Neural cell (in vitro differentiated cells): Measurements from ENCODE around the gene AKAP6. TPM values are rescaled to one million over a fixed set of nuclear protein-coding genes. Genes with fewer than 3 reads are reported as not detected.

Source experiments
- H2AFZ ChIP-seq: fragments of 200-600, 300-800 bp; sonication (generic), shearing (Covaris generic); 2 replicates; pipeline ENCODE4 v1.6.0; 2014; ENCODE audit warnings: low read depth, mild to moderate bottlenecking, antibody characterized with exemption, low read length, moderate library complexity
- H3F3A ChIP-seq: fragments of 200-600 bp; shearing (Covaris generic); 2 replicates; pipeline ENCODE4 v1.6.1; 2016; ENCODE audit warnings: mild to moderate bottlenecking, moderate library complexity, mixed read lengths, antibody characterized with exemption, low read length; ENCODE audit not compliant: insufficient read depth, poor library complexity, severe bottlenecking
- H3K27ac ChIP-seq: fragments of 200-600, 300-800 bp; sonication (generic), shearing (Covaris generic); 2 replicates; pipeline ENCODE4 v1.5.1; 2014; ENCODE audit warnings: mild to moderate bottlenecking, low read length, moderate library complexity
- H3K27me3 ChIP-seq: fragments of 300-800, 200-600 bp; sonication (generic), shearing (Covaris generic); 2 replicates; pipeline ENCODE4 v1.6.0; 2014; ENCODE audit warnings: mild to moderate bottlenecking, low read depth, low read length, moderate library complexity; ENCODE audit not compliant: insufficient read depth
- H3K36me3 ChIP-seq: fragments of 300-800, 200-600 bp; sonication (generic), shearing (Covaris generic); 2 replicates; pipeline ENCODE4 v1.5.1; 2014; ENCODE audit warnings: mild to moderate bottlenecking, antibody characterized with exemption, low read length, moderate library complexity; ENCODE audit not compliant: insufficient read depth
- H3K4me2 ChIP-seq: fragments of 300-800, 200-600 bp; sonication (generic), shearing (Covaris generic); 2 replicates; pipeline ENCODE4 v1.6.0; 2014; ENCODE audit warnings: mild to moderate bottlenecking, low read length
- H3K4me3 ChIP-seq: fragments of 300-800, 200-600 bp; sonication (generic), shearing (Covaris generic); 2 replicates; pipeline ENCODE4 v1.5.1; 2014; ENCODE audit warnings: mild to moderate bottlenecking, low read length, moderate library complexity
- H3K79me2 ChIP-seq: fragments of 200-600 bp; shearing (Covaris generic); replicated peaks from 2 replicates; pipeline ENCODE4 v1.6.0; 2014; ENCODE audit warnings: mild to moderate bottlenecking, low read length, moderate library complexity; ENCODE audit not compliant: insufficient read depth
- H3K9ac ChIP-seq: fragments of 300-800, 200-600 bp; sonication (generic), shearing (Covaris generic); 2 replicates; pipeline ENCODE4 v1.6.1; 2016; ENCODE audit warnings: mild to moderate bottlenecking, low read length, mixed read lengths
- H3K9me2 ChIP-seq: fragments of 200-600 bp; shearing (Covaris generic); 2 replicates; pipeline ENCODE4 v1.6.1; 2016; ENCODE audit warnings: mild to moderate bottlenecking, low read length, mixed read lengths; ENCODE audit not compliant: insufficient read depth
- H3K9me3 ChIP-seq: fragments of 200-600, 300-800 bp; sonication (generic), shearing (Covaris generic); 2 replicates; pipeline ENCODE4 v1.6.1; 2016; ENCODE audit warnings: mild to moderate bottlenecking, mixed run types, low read length, moderate library complexity, mixed read lengths
- H4K20me1 ChIP-seq: fragments of 200-600 bp; shearing (Covaris generic); 2 replicates; pipeline ENCODE4 v1.6.1; 2016; ENCODE audit warnings: mild to moderate bottlenecking, mixed run types; ENCODE audit not compliant: insufficient read depth
- EP300 ChIP-seq: fragments of 450-650 bp; conservative IDR thresholded peaks from 2 replicates; pipeline ENCODE4 v1.6.1; 2014; ENCODE audit warnings: antibody characterized with exemption, mild to moderate bottlenecking, moderate library complexity; ENCODE audit not compliant: poor library complexity, severe bottlenecking
- EZH2 ChIP-seq: fragments of 200-600, 300-800 bp; shearing (Covaris generic), sonication (generic); IDR thresholded peaks from 2 replicates; pipeline ENCODE4 v1.6.1; 2014; ENCODE audit warnings: antibody characterized with exemption, low read length, borderline replicate concordance, mild to moderate bottlenecking; ENCODE audit not compliant: insufficient read depth, poor library complexity, severe bottlenecking
- MXI1 ChIP-seq: fragments of 450-650 bp; conservative IDR thresholded peaks from 2 replicates; pipeline ENCODE4 v1.6.1; 2014; ENCODE audit warnings: antibody characterized with exemption, mild to moderate bottlenecking; ENCODE audit not compliant: poor library complexity, severe bottlenecking
- POLR2AphosphoS5 ChIP-seq: IDR thresholded peaks from 2 replicates; pipeline ENCODE4 v1.6.1; 2012
- RAD21 ChIP-seq: fragments of 450-650 bp; conservative IDR thresholded peaks from 2 replicates; pipeline ENCODE4 v1.6.1; 2014; ENCODE audit warnings: antibody characterized with exemption, mild to moderate bottlenecking, moderate library complexity
- SMC3 ChIP-seq: fragments of 450-650 bp; conservative IDR thresholded peaks from 2 replicates; pipeline ENCODE4 v1.6.1; 2014; ENCODE audit warnings: antibody characterized with exemption, mild to moderate bottlenecking, moderate library complexity; ENCODE audit not compliant: poor library complexity
- TAF1 ChIP-seq: IDR thresholded peaks from 2 replicates; pipeline ENCODE4 v1.6.1; 2012; ENCODE audit warnings: low read depth
- polyA plus RNA-seq: library from polyadenylated mRNA; depleted of rRNA; stranded (reverse); fragments of >200 nt; gene quantifications from 2 replicates; pipeline ENCODE4 v1.2.3, GENCODE V29; 2014
- TF ChIP-seq, protein P1 (sequence below): fragments of 450-650 bp; IDR thresholded peaks from 2 replicates; pipeline ENCODE4 v1.5.1; 2014; ENCODE audit warnings: antibody characterized with exemption, mild to moderate bottlenecking, moderate library complexity; ENCODE audit not compliant: poor library complexity, severe bottlenecking
- TF ChIP-seq, protein P2 (sequence below): IDR thresholded peaks from 2 replicates; pipeline ENCODE4 v1.6.1; 2012; ENCODE audit warnings: borderline replicate concordance

The AKAP6 gene
- polyA plus RNA-seq, 1 donor from 2014 or later = 15.8 TPM

- Histone ChIP-seq H3K9me2 (no peaks in the 10 kb centered on the region), H3F3A (peaks cover 4% of the 10 kb centered on the region), H3K36me3 (no peaks in the 10 kb centered on the region), H3K9ac (peak overlapping the region; percentile 83), H3K4me2 (no peak overlapping the region), H3K79me2 (peaks cover 41% of the 10 kb centered on the region), H3K27ac (peak overlapping the region; percentile 95), H3K27me3 (no peaks in the 10 kb centered on the region), H2AFZ (no peak overlapping the region), H3K4me3 (no peak overlapping the region), H3K9me3 (no peaks in the 10 kb centered on the region), H4K20me1 (peaks cover 3% of the 10 kb centered on the region)
- TF ChIP-seq RAD21 = no peak
- TF ChIP-seq, protein P1, sequence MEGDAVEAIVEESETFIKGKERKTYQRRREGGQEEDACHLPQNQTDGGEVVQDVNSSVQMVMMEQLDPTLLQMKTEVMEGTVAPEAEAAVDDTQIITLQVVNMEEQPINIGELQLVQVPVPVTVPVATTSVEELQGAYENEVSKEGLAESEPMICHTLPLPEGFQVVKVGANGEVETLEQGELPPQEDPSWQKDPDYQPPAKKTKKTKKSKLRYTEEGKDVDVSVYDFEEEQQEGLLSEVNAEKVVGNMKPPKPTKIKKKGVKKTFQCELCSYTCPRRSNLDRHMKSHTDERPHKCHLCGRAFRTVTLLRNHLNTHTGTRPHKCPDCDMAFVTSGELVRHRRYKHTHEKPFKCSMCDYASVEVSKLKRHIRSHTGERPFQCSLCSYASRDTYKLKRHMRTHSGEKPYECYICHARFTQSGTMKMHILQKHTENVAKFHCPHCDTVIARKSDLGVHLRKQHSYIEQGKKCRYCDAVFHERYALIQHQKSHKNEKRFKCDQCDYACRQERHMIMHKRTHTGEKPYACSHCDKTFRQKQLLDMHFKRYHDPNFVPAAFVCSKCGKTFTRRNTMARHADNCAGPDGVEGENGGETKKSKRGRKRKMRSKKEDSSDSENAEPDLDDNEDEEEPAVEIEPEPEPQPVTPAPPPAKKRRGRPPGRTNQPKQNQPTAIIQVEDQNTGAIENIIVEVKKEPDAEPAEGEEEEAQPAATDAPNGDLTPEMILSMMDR = no peak
- no peak for TF ChIP-seq TAF1
- no peak for TF ChIP-seq POLR2AphosphoS5
- no peak for TF ChIP-seq EP300
- TF ChIP-seq, protein P2, sequence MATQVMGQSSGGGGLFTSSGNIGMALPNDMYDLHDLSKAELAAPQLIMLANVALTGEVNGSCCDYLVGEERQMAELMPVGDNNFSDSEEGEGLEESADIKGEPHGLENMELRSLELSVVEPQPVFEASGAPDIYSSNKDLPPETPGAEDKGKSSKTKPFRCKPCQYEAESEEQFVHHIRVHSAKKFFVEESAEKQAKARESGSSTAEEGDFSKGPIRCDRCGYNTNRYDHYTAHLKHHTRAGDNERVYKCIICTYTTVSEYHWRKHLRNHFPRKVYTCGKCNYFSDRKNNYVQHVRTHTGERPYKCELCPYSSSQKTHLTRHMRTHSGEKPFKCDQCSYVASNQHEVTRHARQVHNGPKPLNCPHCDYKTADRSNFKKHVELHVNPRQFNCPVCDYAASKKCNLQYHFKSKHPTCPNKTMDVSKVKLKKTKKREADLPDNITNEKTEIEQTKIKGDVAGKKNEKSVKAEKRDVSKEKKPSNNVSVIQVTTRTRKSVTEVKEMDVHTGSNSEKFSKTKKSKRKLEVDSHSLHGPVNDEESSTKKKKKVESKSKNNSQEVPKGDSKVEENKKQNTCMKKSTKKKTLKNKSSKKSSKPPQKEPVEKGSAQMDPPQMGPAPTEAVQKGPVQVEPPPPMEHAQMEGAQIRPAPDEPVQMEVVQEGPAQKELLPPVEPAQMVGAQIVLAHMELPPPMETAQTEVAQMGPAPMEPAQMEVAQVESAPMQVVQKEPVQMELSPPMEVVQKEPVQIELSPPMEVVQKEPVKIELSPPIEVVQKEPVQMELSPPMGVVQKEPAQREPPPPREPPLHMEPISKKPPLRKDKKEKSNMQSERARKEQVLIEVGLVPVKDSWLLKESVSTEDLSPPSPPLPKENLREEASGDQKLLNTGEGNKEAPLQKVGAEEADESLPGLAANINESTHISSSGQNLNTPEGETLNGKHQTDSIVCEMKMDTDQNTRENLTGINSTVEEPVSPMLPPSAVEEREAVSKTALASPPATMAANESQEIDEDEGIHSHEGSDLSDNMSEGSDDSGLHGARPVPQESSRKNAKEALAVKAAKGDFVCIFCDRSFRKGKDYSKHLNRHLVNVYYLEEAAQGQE = no peak
- no peak for TF ChIP-seq SMC3
- no peak for TF ChIP-seq MXI1
- no peak for TF ChIP-seq EZH2
Measured at GRCh38 chr14:32327255-32327961, 1.7 kb upstream of the AKAP6 start.

- Histone ChIP-seq H3K4me2 (peak overlapping the region; percentile 94), H3K36me3 (no peaks in the 10 kb centered on the region), H3K27ac (peak overlapping the region; percentile 95), H3K9ac (peak overlapping the region; percentile 83), H3K4me3 (peak overlapping the region; percentile 71), H3K9me3 (no peaks in the 10 kb centered on the region), H3F3A (peaks cover 4% of the 10 kb centered on the region), H3K9me2 (no peaks in the 10 kb centered on the region), H3K79me2 (peaks cover 65% of the 10 kb centered on the region), H3K27me3 (no peaks in the 10 kb centered on the region), H4K20me1 (peaks cover 3% of the 10 kb centered on the region), H2AFZ (no peak overlapping the region)
- TF ChIP-seq EP300 (no peak), POLR2AphosphoS5 (peak; percentile 6)
- TF ChIP-seq, protein P2 = peak; percentile 3
- TF ChIP-seq, protein P1 = no peak
Measured at GRCh38 chr14:32329690-32330285, 690 bp downstream of the AKAP6 start.
